H9 (cell line): Measurements from ENCODE around the gene TEAD1. TPM values are rescaled to one million over a fixed set of nuclear protein-coding genes. Genes with fewer than 3 reads are reported as not detected.

Experiments
- DNase-seq: peaks from one replicate; pipeline ENCODE4 v3.0.0-alpha.2; 2017
- H2AFZ ChIP-seq: one replicate; pipeline ENCODE4 v1.6.1; 2013; ENCODE audit warnings: mild to moderate bottlenecking, low read length, control low read depth, moderate library complexity
- H2AK5ac ChIP-seq: 2 replicates; pipeline ENCODE4 v1.6.1; 2013; ENCODE audit warnings: low read length, control low read depth, mixed read lengths; ENCODE audit not compliant: insufficient read length
- H2BK120ac ChIP-seq: one replicate; pipeline ENCODE4 v1.6.1; 2013; ENCODE audit warnings: low read depth, mild to moderate bottlenecking, low read length, control low read depth, inconsistent platforms; ENCODE audit not compliant: poor library complexity, severe bottlenecking
- H2BK12ac ChIP-seq: 2 replicates; pipeline ENCODE4 v1.6.1; 2013; ENCODE audit warnings: low read length, control low read depth, mixed read lengths, low read depth; ENCODE audit not compliant: insufficient read length
- H2BK15ac ChIP-seq: 2 replicates; pipeline ENCODE4 v1.6.1; 2013; ENCODE audit warnings: low read depth, low read length, control low read depth
- H2BK20ac ChIP-seq: one replicate; pipeline ENCODE4 v1.6.1; 2013; ENCODE audit warnings: low read depth, mild to moderate bottlenecking, low read length, control low read depth, inconsistent platforms; ENCODE audit not compliant: poor library complexity, severe bottlenecking
- H2BK5ac ChIP-seq: 2 replicates; pipeline ENCODE4 v1.6.1; 2013; ENCODE audit warnings: low read length, control low read depth, mixed read lengths; ENCODE audit not compliant: insufficient read length
- H3K14ac ChIP-seq: 2 replicates; pipeline ENCODE4 v1.6.1; 2013; ENCODE audit warnings: low read length, control low read depth; ENCODE audit not compliant: insufficient read depth
- H3K18ac ChIP-seq: 2 replicates; pipeline ENCODE4 v1.6.1; 2013; ENCODE audit warnings: low read depth, mild to moderate bottlenecking, mixed read lengths, low read length, control low read depth; ENCODE audit not compliant: insufficient read length
- H3K23ac ChIP-seq: 2 replicates; pipeline ENCODE4 v1.6.1; 2013; ENCODE audit warnings: low read length, control low read depth, mixed read lengths, low read depth; ENCODE audit not compliant: insufficient read length
- H3K23me2 ChIP-seq: 2 replicates; pipeline ENCODE4 v1.6.1; 2013; ENCODE audit warnings: low read depth, mild to moderate bottlenecking, mixed read lengths, low read length, control low read depth; ENCODE audit not compliant: insufficient read length, poor library complexity, severe bottlenecking
- H3K27ac ChIP-seq: 2 replicates; pipeline ENCODE4 v1.5.1; 2013; ENCODE audit warnings: low read length, control low read depth, mixed read lengths, low read depth; ENCODE audit not compliant: insufficient read length
- H3K27me3 ChIP-seq: 2 replicates; pipeline ENCODE4 v1.6.1; 2013; ENCODE audit warnings: low read length, control low read depth, inconsistent platforms; ENCODE audit not compliant: insufficient read depth
- H3K4ac ChIP-seq: 2 replicates; pipeline ENCODE4 v1.6.1; 2013; ENCODE audit warnings: low read depth, mild to moderate bottlenecking, control low read depth, inconsistent platforms, low read length, moderate library complexity
- H3K4me1 ChIP-seq: 2 replicates; pipeline ENCODE4 v1.6.1; 2013; ENCODE audit warnings: low read length, control low read depth, inconsistent platforms; ENCODE audit not compliant: insufficient read depth
- H3K4me2 ChIP-seq: 2 replicates; pipeline ENCODE4 v1.6.1; 2013; ENCODE audit warnings: low read length, control low read depth, mixed read lengths; ENCODE audit not compliant: insufficient read length, insufficient read depth
- H3K56ac ChIP-seq: 2 replicates; pipeline ENCODE4 v1.6.1; 2013; ENCODE audit warnings: low read depth, mild to moderate bottlenecking, mixed read lengths, low read length, control low read depth; ENCODE audit not compliant: insufficient read length
- H3K79me1 ChIP-seq: 2 replicates; pipeline ENCODE4 v1.6.1; 2013; ENCODE audit warnings: low read depth, mild to moderate bottlenecking, moderate library complexity, low read length, control low read depth, inconsistent platforms; ENCODE audit not compliant: insufficient read depth, poor library complexity, severe bottlenecking
- H3K79me2 ChIP-seq: 2 replicates; pipeline ENCODE4 v1.6.1; 2013; ENCODE audit warnings: low read length, control low read depth, inconsistent platforms; ENCODE audit not compliant: insufficient read depth
- H3K9ac ChIP-seq: 2 replicates; pipeline ENCODE4 v1.6.1; 2013; ENCODE audit warnings: low read length, control low read depth, mixed read lengths; ENCODE audit not compliant: insufficient read length; ENCODE audit errors: extremely low read depth
- H3K9me3 ChIP-seq: one replicate; pipeline ENCODE4 v1.6.1; 2013; ENCODE audit warnings: low read depth, low read length, inconsistent platforms; ENCODE audit not compliant: control insufficient read depth
- H3T11ph ChIP-seq: one replicate; pipeline ENCODE4 v1.6.1; 2013; ENCODE audit warnings: mild to moderate bottlenecking, low read length, control low read depth, inconsistent platforms
- H4K20me1 ChIP-seq: one replicate; pipeline ENCODE4 v1.6.1; 2013; ENCODE audit not compliant: control insufficient read depth, insufficient read length, insufficient read depth
- H4K5ac ChIP-seq: 2 replicates; pipeline ENCODE4 v1.6.1; 2013; ENCODE audit warnings: low read depth, mild to moderate bottlenecking, mixed read lengths, low read length, control low read depth; ENCODE audit not compliant: insufficient read length
- H4K8ac ChIP-seq: replicated peaks from 2 replicates; pipeline ENCODE4 v1.6.1; 2013; ENCODE audit warnings: low read length, control low read depth, mixed read lengths, low read depth; ENCODE audit not compliant: insufficient read length
- H4K91ac ChIP-seq: 2 replicates; pipeline ENCODE4 v1.6.1; 2013; ENCODE audit warnings: low read depth, mild to moderate bottlenecking, moderate library complexity, mixed read lengths, low read length, control low read depth; ENCODE audit not compliant: insufficient read length
- H3K27ac Mint-ChIP-seq, 3 experiments: 2 replicates in 2 of 3; 3 replicates in 1 of 3; pipeline ENCODE4 v1.8.0; 2020 to 2021; ENCODE audit warnings: mixed read lengths in 3 of 3, mild to moderate bottlenecking in 1 of 3, moderate library complexity in 1 of 3
- H3K27me3 Mint-ChIP-seq: 2 replicates; pipeline ENCODE4 v1.8.0; 2021; ENCODE audit warnings: low read depth, mild to moderate bottlenecking, moderate library complexity, mixed read lengths
- H3K36me3 Mint-ChIP-seq, 3 experiments: 2 replicates in 2 of 3; 3 replicates in 1 of 3; pipeline ENCODE4 v1.8.0; 2020 to 2021; ENCODE audit warnings: low read depth in 3 of 3, mixed read lengths in 3 of 3; ENCODE audit not compliant: insufficient read depth in 1 of 3
- H3K4me1 Mint-ChIP-seq, 2 experiments: 2 replicates each; pipeline ENCODE4 v1.8.0; 2020; ENCODE audit warnings: mixed read lengths in 2 of 2
- H3K4me3 Mint-ChIP-seq, 2 experiments: 2 replicates in 1 of 2; 3 replicates in 1 of 2; pipeline ENCODE4 v1.8.0; 2020 to 2021; ENCODE audit warnings: mild to moderate bottlenecking in 2 of 2, mixed read lengths in 2 of 2, moderate library complexity in 1 of 2
- H3K9me3 Mint-ChIP-seq, 2 experiments: 2 replicates in 1 of 2; 3 replicates in 1 of 2; pipeline ENCODE4 v1.8.0; 2020; ENCODE audit warnings: mild to moderate bottlenecking in 2 of 2, mixed read lengths in 2 of 2, moderate library complexity in 1 of 2
- CTCF ChIP-seq: fragments of 200-600 bp; sonication (generic); conservative IDR thresholded peaks from 3 replicates; pipeline ENCODE4 v1.8.0; 2021; ENCODE audit warnings: antibody characterized with exemption, mild to moderate bottlenecking
- WGBS: extraction: QIAGEN DNeasy Blood & Tissue Kit; methylation state at CpG from one replicate; pipeline ENCODE4 v1.1.7; 2013; ENCODE audit warnings: missing lambda C conversion rate, low lambda C conversion rate, mixed read lengths; ENCODE audit not compliant: insufficient read length; ENCODE audit errors: extremely low coverage; 5-methylcytosine and 5-hydroxymethylcytosine counted together
- total RNA-seq: library from RNA; stranded (reverse); gene quantifications from 2 replicates; pipeline ENCODE4 v1.2.1, GENCODE V29; 2021

Gene TEAD1
- total RNA-seq, 1 experiment from 2014 or later = 75.1 TPM

GRCh38 chr11:12640355-12640754 lies 33.9 kb upstream of the TEAD1 start:
- Histone ChIP-seq H4K5ac (no peak overlapping the region), H2AK5ac (no peak overlapping the region), H2BK120ac (no peak overlapping the region), H3K27ac (no peak overlapping the region), H2BK20ac (no peak overlapping the region), H2BK15ac (no peak overlapping the region), H3K18ac (no peak overlapping the region), H4K8ac (no peak overlapping the region), H3K23ac (no peak overlapping the region), H3K4me1 (no peaks in the 10 kb centered on the region), H3K4me2 (no peak overlapping the region), H3K79me2 (no peaks in the 10 kb centered on the region), H3K56ac (no peak overlapping the region), H4K91ac (no peak overlapping the region), H2AFZ (no peak overlapping the region), H2BK12ac (no peak overlapping the region), H3K14ac (no peak overlapping the region), H3K9me3 (no peaks in the 10 kb centered on the region), H3K79me1 (no peaks in the 10 kb centered on the region), H3K9ac (no peak overlapping the region), H2BK5ac (no peak overlapping the region), H4K20me1 (no peaks in the 10 kb centered on the region), H3K4ac (no peak overlapping the region), H3T11ph (no peak overlapping the region), H3K27me3 (no peaks in the 10 kb centered on the region), H3K23me2 (no peaks in the 10 kb centered on the region)
- DNase-seq = no peak
- Mint-ChIP-seq H3K4me3 (no peak overlapping the region), H3K4me1 (peaks cover 10 to 16% of the 10 kb centered on the region in 2 experiments), H3K36me3 (peaks cover 0 to 8% (median 2%) of the 10 kb centered on the region in 3 experiments; a peak in 4 of 7 replicates), H3K9me3 (peaks cover 4 to 6% of the 10 kb centered on the region in 2 experiments), H3K27ac (no peak overlapping the region), H3K27me3 (no peaks in the 10 kb centered on the region; the same call in 1 of the 2 replicates)
- no peak for TF ChIP-seq CTCF
- no CpG with 5 or more reads among the region's 1 CpG for WGBS
